Endothelial cell of umbilical vein (primary cell): ENCODE data around the gene PAPLN.

Source experiments
- EZH2 ChIP-seq: IDR thresholded peaks from 2 replicates; pipeline ENCODE4 v1.6.1; 2012; ENCODE audit warnings: borderline replicate concordance, low read depth, mild to moderate bottlenecking, moderate library complexity, low read length, inconsistent platforms; ENCODE audit not compliant: severe bottlenecking
- FOS ChIP-seq: IDR thresholded peaks from 2 replicates; pipeline ENCODE4 v1.6.1; 2011; ENCODE audit warnings: mild to moderate bottlenecking, low read length, moderate library complexity, borderline replicate concordance; ENCODE audit not compliant: insufficient read depth
- JUN ChIP-seq: IDR thresholded peaks from 2 replicates; pipeline ENCODE4 v1.6.1; 2011; ENCODE audit warnings: borderline replicate concordance, low read depth; ENCODE audit not compliant: insufficient read length, insufficient read depth
- MYC ChIP-seq: IDR thresholded peaks from one replicate; pipeline ENCODE4 v1.6.1; 2011; ENCODE audit warnings: mild to moderate bottlenecking, low read depth, low read length
- POLR2A ChIP-seq: IDR thresholded peaks from 2 replicates; pipeline ENCODE4 v1.6.1; 2012; ENCODE audit warnings: low read depth, mild to moderate bottlenecking, control low read depth, low read length
- POLR2AphosphoS5 ChIP-seq: IDR thresholded peaks from 2 replicates; pipeline ENCODE4 v1.6.1; 2012; ENCODE audit warnings: low read depth, mild to moderate bottlenecking, control low read depth, low read length, moderate library complexity; ENCODE audit not compliant: insufficient read depth
- TF ChIP-seq, protein P1 (sequence below), 2 donors: IDR thresholded peaks; 1 replicate in 1 of 2; 2 replicates in 1 of 2; pipeline ENCODE4 v1.5.1; 2011; ENCODE audit warnings: low read length in 2 of 2, mild to moderate bottlenecking in 2 of 2, moderate library complexity in 2 of 2, control low read depth in 1 of 2, inconsistent platforms in 1 of 2, low read depth in 1 of 2; ENCODE audit not compliant: insufficient read depth in 1 of 2; ENCODE audit errors: extremely low read depth in 1 of 2

DNA sequence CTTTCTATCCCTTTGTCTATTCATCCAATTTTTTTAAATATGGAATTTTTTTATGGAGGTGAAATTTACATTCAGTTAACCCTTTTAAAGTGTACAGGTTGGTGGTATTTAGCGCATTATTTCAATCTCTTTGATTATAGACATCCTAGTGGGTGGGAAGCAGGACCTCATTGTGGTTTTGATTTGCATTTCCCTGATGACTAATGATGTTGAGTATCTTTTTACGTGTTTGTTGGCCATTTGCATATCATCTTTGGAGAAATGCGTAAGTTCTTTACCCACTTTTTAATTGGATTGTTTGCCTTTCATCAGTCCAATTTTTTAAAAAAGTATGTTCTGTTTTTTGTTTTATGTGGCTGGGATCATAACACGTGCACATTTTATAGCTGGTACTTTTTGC is 20.8 kb downstream of the PAPLN start:
- TF ChIP-seq, protein P1, sequence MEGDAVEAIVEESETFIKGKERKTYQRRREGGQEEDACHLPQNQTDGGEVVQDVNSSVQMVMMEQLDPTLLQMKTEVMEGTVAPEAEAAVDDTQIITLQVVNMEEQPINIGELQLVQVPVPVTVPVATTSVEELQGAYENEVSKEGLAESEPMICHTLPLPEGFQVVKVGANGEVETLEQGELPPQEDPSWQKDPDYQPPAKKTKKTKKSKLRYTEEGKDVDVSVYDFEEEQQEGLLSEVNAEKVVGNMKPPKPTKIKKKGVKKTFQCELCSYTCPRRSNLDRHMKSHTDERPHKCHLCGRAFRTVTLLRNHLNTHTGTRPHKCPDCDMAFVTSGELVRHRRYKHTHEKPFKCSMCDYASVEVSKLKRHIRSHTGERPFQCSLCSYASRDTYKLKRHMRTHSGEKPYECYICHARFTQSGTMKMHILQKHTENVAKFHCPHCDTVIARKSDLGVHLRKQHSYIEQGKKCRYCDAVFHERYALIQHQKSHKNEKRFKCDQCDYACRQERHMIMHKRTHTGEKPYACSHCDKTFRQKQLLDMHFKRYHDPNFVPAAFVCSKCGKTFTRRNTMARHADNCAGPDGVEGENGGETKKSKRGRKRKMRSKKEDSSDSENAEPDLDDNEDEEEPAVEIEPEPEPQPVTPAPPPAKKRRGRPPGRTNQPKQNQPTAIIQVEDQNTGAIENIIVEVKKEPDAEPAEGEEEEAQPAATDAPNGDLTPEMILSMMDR (IDR thresholded peaks at IDR 0.05; ENCODE audit: extremely low read depth in 1 of 2, insufficient read depth in 1 of 2, low read depth in 1 of 2, low read length in 2 of 2): no peak
- no peak for TF ChIP-seq POLR2A
- no peak for TF ChIP-seq EZH2
- TF ChIP-seq POLR2AphosphoS5: no peak
- no peak for TF ChIP-seq MYC
- TF ChIP-seq FOS: no peak
- no peak for TF ChIP-seq JUN
